ENCODE results near the gene EHMT1. TPM values are rescaled to one million over a fixed set of nuclear protein-coding genes. Genes with fewer than 3 reads are reported as not detected.
"Not testable (repeated sequence)": the region's sequence is repeated elsewhere in the genome, so short reads cannot be mapped to it uniquely, and the experiment has no call there.

Gene EHMT1
- total and polyA plus RNA-seq, 10 of the 15 experiments (the other 5 are each of a cell fraction or from before 2014, with no cell fraction given), result 2.9 to 100 (median 48.1) TPM

DNA sequence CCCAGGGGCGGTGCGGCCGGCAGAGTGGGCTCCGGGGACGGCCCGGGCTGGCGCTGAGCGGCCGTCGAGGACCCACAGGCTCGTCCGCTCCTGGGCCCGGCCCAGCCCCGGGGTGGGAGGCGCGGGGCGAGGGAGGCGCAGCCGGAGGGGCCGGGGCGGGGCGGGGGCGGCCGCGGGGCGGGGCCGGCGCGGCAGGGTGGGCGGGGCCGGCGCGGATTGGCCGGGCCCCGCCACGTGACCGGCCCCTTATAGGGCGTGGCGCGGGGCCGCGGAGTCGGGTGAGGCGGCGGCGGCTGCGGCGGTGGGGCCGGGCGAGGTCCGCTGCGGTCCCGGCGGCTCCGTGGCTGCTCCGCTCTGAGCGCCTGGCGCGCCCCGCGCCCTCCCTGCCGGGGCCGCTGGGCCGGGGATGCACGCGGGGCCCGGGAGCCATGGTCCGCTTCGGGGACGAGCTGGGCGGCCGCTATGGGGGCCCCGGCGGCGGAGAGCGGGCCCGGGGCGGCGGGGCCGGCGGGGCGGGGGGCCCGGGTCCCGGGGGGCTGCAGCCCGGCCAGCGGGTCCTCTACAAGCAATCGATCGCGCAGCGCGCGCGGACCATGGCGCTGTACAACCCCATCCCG lies 258.8 kb downstream of the EHMT1 start, which contains the start of gene CACNA1B:
Gene CACNA1B, plus strand, starts transcription at position 277 of the 617 bp plus-strand sequence. Its CDS starts 152 bp downstream, at position 429.
- in situ Hi-C loops (cut with MboI), result not testable (repeated sequence)

DNA sequence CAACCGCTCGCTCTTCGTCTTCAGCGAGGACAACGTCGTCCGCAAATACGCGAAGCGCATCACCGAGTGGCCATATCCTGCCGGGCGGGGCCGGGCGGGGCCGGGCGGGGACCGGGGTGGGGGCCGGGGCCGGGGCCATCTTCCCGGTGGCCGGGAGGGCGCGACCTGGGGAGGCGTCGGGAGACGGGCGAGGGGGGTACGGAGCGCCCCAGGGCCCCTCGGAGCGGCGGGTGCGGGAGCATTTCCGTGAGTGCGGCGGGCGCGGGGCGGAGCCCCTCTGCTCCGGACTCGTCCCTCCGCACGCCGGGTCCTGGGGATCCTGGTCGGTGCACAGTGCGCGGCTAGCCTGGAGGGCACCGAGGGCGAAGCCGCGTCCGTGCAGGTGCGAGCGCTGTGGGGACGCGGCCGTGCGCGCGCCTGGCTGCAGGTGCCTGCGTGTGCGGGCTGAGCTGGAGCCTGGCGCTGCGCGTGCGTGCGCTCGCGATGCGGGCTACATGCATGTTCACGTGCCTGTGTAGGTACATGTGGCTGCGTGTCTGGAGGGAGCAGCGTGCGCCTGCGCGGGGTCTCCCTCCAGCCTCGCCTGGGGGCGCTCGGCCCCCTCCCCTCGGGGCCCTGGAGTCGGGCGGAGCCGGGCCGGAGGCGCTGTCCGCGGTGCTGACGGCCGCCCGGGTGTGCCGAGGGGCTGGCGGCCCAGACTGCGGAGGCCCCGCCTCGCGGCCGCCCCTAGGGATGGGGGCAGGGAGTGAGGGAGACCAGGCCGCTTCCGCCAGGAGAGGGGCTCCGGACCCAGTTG lies 259.5 kb downstream of the EHMT1 start:
- Histone ChIP-seq H3K9ac (ENCODE audit: control insufficient read depth, insufficient read depth, low read length) (no peak overlapping the region), H3K9me3 (replicated peaks; ENCODE audit: control insufficient read depth, insufficient read depth, low read length) (no peaks in the 10 kb centered on the region; the same call in 2 of the 3 replicates), H2AFZ (ENCODE audit: control insufficient read depth, low read depth, low read length) (no peak overlapping the region), H3K27ac (ENCODE audit: control insufficient read depth, insufficient read depth) (no peak overlapping the region), H3K36me3 (ENCODE audit: control insufficient read depth in 2 of 2, insufficient read depth in 2 of 2, low read length in 1 of 2) (no peaks in the 10 kb centered on the region), H3K4me3 (no peak overlapping the region), H3K4me1 (ENCODE audit: control insufficient read depth, insufficient read depth, low read length) (no peaks in the 10 kb centered on the region), H3K27me3 (replicated peaks in 1 of 2; ENCODE audit: control insufficient read depth in 2 of 2, insufficient read depth in 2 of 2, low read length in 1 of 2) (no peaks in the 10 kb centered on the region; a peak in 2 of 4 replicates), H3K4me2 (ENCODE audit: control insufficient read depth, insufficient read depth) (peak overlapping the region; percentile 25; the same call in 1 of the 2 replicates), H3K79me2 (ENCODE audit: control insufficient read depth, insufficient read depth, low read length) (no peaks in the 10 kb centered on the region), H4K20me1 (ENCODE audit: control insufficient read depth, insufficient read depth) (no peaks in the 10 kb centered on the region)
- intact Hi-C loops (cut with micrococcal nuclease; ENCODE audit: unreplicated experiment) (no loop called here), in situ Hi-C loops (cut with MboI) (no loop called here)
- ChIA-PET CTCF (no interaction called here), POLR2A (no interaction called here), SMC1A (ENCODE audit: uncharacterized antibody, unreplicated experiment) (no interaction called here), RAD21 (ENCODE audit: unreplicated experiment) (no interaction called here)
- WGBS (ENCODE audit: insufficient coverage, insufficient replicate concordance, low lambda C conversion rate, missing lambda C conversion rate), result 28% methylated on average over 61 of the region's 101 CpGs
- BruUV-seq (replicated peaks), result no TSS peak
- no peak for FAIRE-seq
- no peak for DNase-seq (ENCODE audit: low read depth, low spot score)
- peak; percentile 32; the same call in 2 of the 3 replicates for ATAC-seq
- TF ChIP-seq, protein P1, sequence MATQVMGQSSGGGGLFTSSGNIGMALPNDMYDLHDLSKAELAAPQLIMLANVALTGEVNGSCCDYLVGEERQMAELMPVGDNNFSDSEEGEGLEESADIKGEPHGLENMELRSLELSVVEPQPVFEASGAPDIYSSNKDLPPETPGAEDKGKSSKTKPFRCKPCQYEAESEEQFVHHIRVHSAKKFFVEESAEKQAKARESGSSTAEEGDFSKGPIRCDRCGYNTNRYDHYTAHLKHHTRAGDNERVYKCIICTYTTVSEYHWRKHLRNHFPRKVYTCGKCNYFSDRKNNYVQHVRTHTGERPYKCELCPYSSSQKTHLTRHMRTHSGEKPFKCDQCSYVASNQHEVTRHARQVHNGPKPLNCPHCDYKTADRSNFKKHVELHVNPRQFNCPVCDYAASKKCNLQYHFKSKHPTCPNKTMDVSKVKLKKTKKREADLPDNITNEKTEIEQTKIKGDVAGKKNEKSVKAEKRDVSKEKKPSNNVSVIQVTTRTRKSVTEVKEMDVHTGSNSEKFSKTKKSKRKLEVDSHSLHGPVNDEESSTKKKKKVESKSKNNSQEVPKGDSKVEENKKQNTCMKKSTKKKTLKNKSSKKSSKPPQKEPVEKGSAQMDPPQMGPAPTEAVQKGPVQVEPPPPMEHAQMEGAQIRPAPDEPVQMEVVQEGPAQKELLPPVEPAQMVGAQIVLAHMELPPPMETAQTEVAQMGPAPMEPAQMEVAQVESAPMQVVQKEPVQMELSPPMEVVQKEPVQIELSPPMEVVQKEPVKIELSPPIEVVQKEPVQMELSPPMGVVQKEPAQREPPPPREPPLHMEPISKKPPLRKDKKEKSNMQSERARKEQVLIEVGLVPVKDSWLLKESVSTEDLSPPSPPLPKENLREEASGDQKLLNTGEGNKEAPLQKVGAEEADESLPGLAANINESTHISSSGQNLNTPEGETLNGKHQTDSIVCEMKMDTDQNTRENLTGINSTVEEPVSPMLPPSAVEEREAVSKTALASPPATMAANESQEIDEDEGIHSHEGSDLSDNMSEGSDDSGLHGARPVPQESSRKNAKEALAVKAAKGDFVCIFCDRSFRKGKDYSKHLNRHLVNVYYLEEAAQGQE (IDR thresholded peaks at IDR 0.05; ENCODE audit: low read depth, low read length), result peak; percentile 91
- no peak for TF ChIP-seq CREM (IDR thresholded peaks at IDR 0.05; ENCODE audit: low read depth)

More for the DNA sequence above, 258.8 kb downstream of the EHMT1 start, which contains the start of gene CACNA1B:
- H3K79me2 ChIP-seq (ENCODE audit: control insufficient read depth, insufficient read depth, low read length); FAIRE-seq; H3K4me1 ChIP-seq (ENCODE audit: control insufficient read depth, insufficient read depth, low read length); H2AFZ ChIP-seq (ENCODE audit: control insufficient read depth, low read depth, low read length); DNase-seq (ENCODE audit: low read depth, low spot score); H3K27me3 ChIP-seq (replicated peaks in 1 of 2; ENCODE audit: control insufficient read depth in 2 of 2, insufficient read depth in 2 of 2, low read length in 1 of 2); H3K36me3 ChIP-seq (ENCODE audit: control insufficient read depth in 2 of 2, insufficient read depth in 2 of 2, low read length in 1 of 2); H3K9ac ChIP-seq (ENCODE audit: control insufficient read depth, insufficient read depth, low read length); SMC1A ChIA-PET (ENCODE audit: uncharacterized antibody, unreplicated experiment); CTCF ChIA-PET; H3K4me3 ChIP-seq; BruUV-seq (replicated peaks); H3K9me3 ChIP-seq (replicated peaks; ENCODE audit: control insufficient read depth, insufficient read depth, low read length); H4K20me1 ChIP-seq (ENCODE audit: control insufficient read depth, insufficient read depth); intact Hi-C loops (cut with micrococcal nuclease; ENCODE audit: unreplicated experiment); POLR2A ChIA-PET; RAD21 ChIA-PET (ENCODE audit: unreplicated experiment); H3K27ac ChIP-seq (ENCODE audit: control insufficient read depth, insufficient read depth); ATAC-seq: not testable (repeated sequence)
- H3K4me2 ChIP-seq (ENCODE audit: control insufficient read depth, insufficient read depth), result peak within 1 kb of the TSS; percentile 25; the same call in 1 of the 2 replicates
- 51% methylated on average over 11 of the region's 95 CpGs for WGBS (ENCODE audit: insufficient coverage, insufficient replicate concordance, low lambda C conversion rate, missing lambda C conversion rate)
- TF ChIP-seq, protein P2, sequence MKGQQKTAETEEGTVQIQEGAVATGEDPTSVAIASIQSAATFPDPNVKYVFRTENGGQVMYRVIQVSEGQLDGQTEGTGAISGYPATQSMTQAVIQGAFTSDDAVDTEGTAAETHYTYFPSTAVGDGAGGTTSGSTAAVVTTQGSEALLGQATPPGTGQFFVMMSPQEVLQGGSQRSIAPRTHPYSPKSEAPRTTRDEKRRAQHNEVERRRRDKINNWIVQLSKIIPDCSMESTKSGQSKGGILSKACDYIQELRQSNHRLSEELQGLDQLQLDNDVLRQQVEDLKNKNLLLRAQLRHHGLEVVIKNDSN (IDR thresholded peaks at IDR 0.05; ENCODE audit: borderline replicate concordance, extremely low read length, insufficient read depth, low read depth, low read length), result peak; percentile 43

All from GM12878 (cell line).